HepG2 (cell line): Measurements from ENCODE around the gene TLE2. TPM values are rescaled to one million over a fixed set of nuclear protein-coding genes. Genes with fewer than 3 reads are reported as not detected.

ENCODE experiments used
- AGO1 ChIP-seq: fragments of 200-400 bp; formaldehyde crosslinking; IDR thresholded peaks from 2 replicates; pipeline ENCODE4 v1.6.1; 2017; ENCODE audit warnings: mild to moderate bottlenecking, low read depth, low read length, moderate library complexity; ENCODE audit not compliant: poor library complexity, severe bottlenecking
- FOXP1 ChIP-seq, 2 experiments: fragments of 450-650 bp in 1 of 2; IDR thresholded peaks; 2 replicates each; pipeline ENCODE4 v1.6.1; 2017 to 2018; ENCODE audit warnings: antibody characterized with exemption in 1 of 2
- GATAD2A ChIP-seq: IDR thresholded peaks from 2 replicates; pipeline ENCODE4 v1.6.1; 2016
- HMG20A ChIP-seq: IDR thresholded peaks from 2 replicates; pipeline ENCODE4 v1.6.1; 2016; ENCODE audit warnings: borderline replicate concordance
- IRF2 ChIP-seq: IDR thresholded peaks from 2 replicates; pipeline ENCODE4 v1.6.1; 2018; ENCODE audit warnings: missing genetic modification reagents, missing compliant biosample characterization
- KAT8 ChIP-seq: IDR thresholded peaks from 2 replicates; pipeline ENCODE4 v1.6.1; 2016; ENCODE audit warnings: missing genetic modification reagents, missing compliant biosample characterization
- KMT2A ChIP-seq: sonication (generic); formaldehyde crosslinking; IDR thresholded peaks from 2 replicates; pipeline ENCODE4 v1.4.0; 2020; ENCODE audit warnings: missing genetic modification reagents
- NCOA2 ChIP-seq: sonication (generic); formaldehyde crosslinking; IDR thresholded peaks from 2 replicates; pipeline ENCODE4 v1.8.0; 2022; ENCODE audit warnings: inconsistent platforms
- POGZ ChIP-seq: sonication (generic); formaldehyde crosslinking; IDR thresholded peaks from 2 replicates; pipeline ENCODE4 v1.4.0; 2020; ENCODE audit warnings: mild to moderate bottlenecking, missing genetic modification reagents
- RCOR2 ChIP-seq: IDR thresholded peaks from 2 replicates; pipeline ENCODE4 v1.6.1; 2016; ENCODE audit warnings: missing biosample characterization, missing genetic modification reagents
- RFX5 ChIP-seq: IDR thresholded peaks from 2 replicates; pipeline ENCODE4 v1.6.1; 2011; ENCODE audit warnings: low read depth, low read length, improper control_type of control experiment
- SCMH1 ChIP-seq: sonication (generic); formaldehyde crosslinking; IDR thresholded peaks from 2 replicates; pipeline ENCODE4 v1.9.0; 2021; ENCODE audit warnings: missing genetic modification reagents, mild to moderate bottlenecking, borderline replicate concordance
- XBP1 ChIP-seq: sonication (generic); formaldehyde crosslinking; IDR thresholded peaks from 2 replicates; pipeline ENCODE4 v1.5.0; 2020; ENCODE audit warnings: missing genetic modification reagents
- ZBTB14 ChIP-seq: sonication (generic); formaldehyde crosslinking; IDR thresholded peaks from 2 replicates; pipeline ENCODE4 v1.4.0; 2020; ENCODE audit warnings: missing genetic modification reagents
- ZBTB38 ChIP-seq: sonication (generic); formaldehyde crosslinking; IDR thresholded peaks from 2 replicates; pipeline ENCODE4 v1.5.1; 2020; ENCODE audit warnings: mild to moderate bottlenecking, missing genetic modification reagents
- ZC3H4 ChIP-seq: sonication (generic); formaldehyde crosslinking; IDR thresholded peaks from 2 replicates; pipeline ENCODE4 v1.4.0; 2020; ENCODE audit warnings: missing genetic modification reagents, borderline replicate concordance
- ZFAT ChIP-seq: sonication (generic); formaldehyde crosslinking; conservative IDR thresholded peaks from 2 replicates; pipeline ENCODE4 v1.8.1; 2023; ENCODE audit warnings: missing genetic modification reagents, inconsistent platforms
- ZKSCAN5 ChIP-seq: sonication (generic); formaldehyde crosslinking; IDR thresholded peaks from 2 replicates; pipeline ENCODE4 v1.5.1; 2020; ENCODE audit warnings: mild to moderate bottlenecking, missing genetic modification reagents
- ZMAT3 ChIP-seq: sonication (generic); formaldehyde crosslinking; conservative IDR thresholded peaks from 2 replicates; pipeline ENCODE4 v1.7.0; 2021; ENCODE audit warnings: missing genetic modification reagents
- ZMAT5 ChIP-seq: sonication (generic); formaldehyde crosslinking; IDR thresholded peaks from 2 replicates; pipeline ENCODE4 v1.5.0; 2020; ENCODE audit warnings: mild to moderate bottlenecking, low read depth, missing genetic modification reagents, borderline replicate concordance
- ZNF136 ChIP-seq: sonication (generic); formaldehyde crosslinking; IDR thresholded peaks from 2 replicates; pipeline ENCODE4 v1.8.1; 2022; ENCODE audit warnings: low read depth, mild to moderate bottlenecking, moderate library complexity, missing genetic modification reagents
- ZNF224 ChIP-seq: sonication (generic); formaldehyde crosslinking; IDR thresholded peaks from 2 replicates; pipeline ENCODE4 v1.5.0; 2020; ENCODE audit warnings: mild to moderate bottlenecking, missing genetic modification reagents
- ZNF232 ChIP-seq: sonication (generic); formaldehyde crosslinking; IDR thresholded peaks from 2 replicates; pipeline ENCODE4 v1.4.0; 2020; ENCODE audit warnings: missing genetic modification reagents, borderline replicate concordance
- ZNF44 ChIP-seq: sonication (generic); formaldehyde crosslinking; IDR thresholded peaks from 2 replicates; pipeline ENCODE4 v1.5.1; 2020; ENCODE audit warnings: mild to moderate bottlenecking, missing genetic modification reagents
- ZNF460 ChIP-seq: sonication (generic); formaldehyde crosslinking; IDR thresholded peaks from 2 replicates; pipeline ENCODE4 v1.5.1; 2020; ENCODE audit warnings: missing genetic modification reagents, mild to moderate bottlenecking, borderline replicate concordance
- ZNF605 ChIP-seq: sonication (generic); formaldehyde crosslinking; IDR thresholded peaks from 2 replicates; pipeline ENCODE4 v1.8.0; 2022; ENCODE audit warnings: mild to moderate bottlenecking, missing genetic modification reagents
- polyA plus RNA-seq, 8 experiments: library from polyadenylated mRNA; depleted of rRNA in 3 of 8; stranded (reverse) in 7 of 8; unstranded in 1 of 8; fragments of >200 nt; fragmentation: Illumina TruSeq in 4 of 8; extraction: Trizol in 4 of 8; gene quantifications; 2 replicates each; pipeline versions ENCODE4 v1.2.1 to v1.2.3, GENCODE V29; 2011 to 2016; ENCODE audit warnings: low read depth in 4 of 8, missing spikeins in 1 of 8, mixed read lengths in 1 of 8; ENCODE audit not compliant: insufficient read depth in 1 of 8
- total RNA-seq, 5 experiments: library from RNA; depleted of rRNA; stranded (reverse); fragments of >200 nt; fragmentation: Illumina TruSeq; extraction: Trizol; gene quantifications; 2 replicates each; pipeline ENCODE4 v1.2.3, GENCODE V29; 2016; ENCODE audit warnings: low read depth in 1 of 5
- TF ChIP-seq, protein P1 (sequence below): sonication (generic); formaldehyde crosslinking; IDR thresholded peaks from 2 replicates; pipeline ENCODE4 v1.8.1; 2022; ENCODE audit warnings: low read depth, mild to moderate bottlenecking, missing genetic modification reagents

The TLE2 gene
- total and polyA plus RNA-seq, 2 of the 13 experiments (the other 11 are each of a cell fraction or from before 2014, with no cell fraction given), result 0.07 to 0.81 TPM

GRCh38 chr19:2962018-2962670, 66.9 kb downstream of the TLE2 start (continued):
- no peak for TF ChIP-seq ZBTB14 (CRISPR knock-in tag)
- TF ChIP-seq ZNF605, result no peak
- TF ChIP-seq AGO1, result no peak
- TF ChIP-seq NCOA2 (CRISPR knock-in tag), result no peak
- TF ChIP-seq IRF2 (CRISPR knock-in tag), result no peak
- TF ChIP-seq XBP1 (CRISPR knock-in tag), result 0 out of 2 replicates have a peak, but pooled peaks have one; percentile 21
- TF ChIP-seq POGZ (CRISPR knock-in tag), result no peak
- no peak for TF ChIP-seq ZKSCAN5 (CRISPR knock-in tag)
- no peak for TF ChIP-seq ZMAT3 (CRISPR knock-in tag)
- peak; percentile 38; the same call in 1 of the 2 replicates for TF ChIP-seq GATAD2A (CRISPR knock-in tag)
- TF ChIP-seq ZNF136 (CRISPR knock-in tag), result no peak
- no peak for TF ChIP-seq RCOR2
- no peak for TF ChIP-seq ZNF232 (CRISPR knock-in tag)
- TF ChIP-seq FOXP1 (IDR thresholded peaks at IDR 0.05), result no peak
- no peak for TF ChIP-seq FOXP1 (CRISPR knock-in tag; IDR thresholded peaks at IDR 0.05)
- no peak for TF ChIP-seq ZC3H4 (CRISPR knock-in tag)
- no peak for TF ChIP-seq ZMAT5 (CRISPR knock-in tag)
- TF ChIP-seq ZNF460, result 0 out of 2 replicates have a peak, but pooled peaks have one; percentile 1
- TF ChIP-seq SCMH1 (CRISPR knock-in tag), result no peak
- TF ChIP-seq ZFAT, result no peak
- TF ChIP-seq RFX5, result peak; percentile 56; the same call in 1 of the 2 replicates
- TF ChIP-seq HMG20A (CRISPR knock-in tag), result no peak
- no peak for TF ChIP-seq KMT2A
- TF ChIP-seq ZNF224 (CRISPR knock-in tag), result no peak
- TF ChIP-seq KAT8 (CRISPR knock-in tag), result no peak
- TF ChIP-seq, protein P1, sequence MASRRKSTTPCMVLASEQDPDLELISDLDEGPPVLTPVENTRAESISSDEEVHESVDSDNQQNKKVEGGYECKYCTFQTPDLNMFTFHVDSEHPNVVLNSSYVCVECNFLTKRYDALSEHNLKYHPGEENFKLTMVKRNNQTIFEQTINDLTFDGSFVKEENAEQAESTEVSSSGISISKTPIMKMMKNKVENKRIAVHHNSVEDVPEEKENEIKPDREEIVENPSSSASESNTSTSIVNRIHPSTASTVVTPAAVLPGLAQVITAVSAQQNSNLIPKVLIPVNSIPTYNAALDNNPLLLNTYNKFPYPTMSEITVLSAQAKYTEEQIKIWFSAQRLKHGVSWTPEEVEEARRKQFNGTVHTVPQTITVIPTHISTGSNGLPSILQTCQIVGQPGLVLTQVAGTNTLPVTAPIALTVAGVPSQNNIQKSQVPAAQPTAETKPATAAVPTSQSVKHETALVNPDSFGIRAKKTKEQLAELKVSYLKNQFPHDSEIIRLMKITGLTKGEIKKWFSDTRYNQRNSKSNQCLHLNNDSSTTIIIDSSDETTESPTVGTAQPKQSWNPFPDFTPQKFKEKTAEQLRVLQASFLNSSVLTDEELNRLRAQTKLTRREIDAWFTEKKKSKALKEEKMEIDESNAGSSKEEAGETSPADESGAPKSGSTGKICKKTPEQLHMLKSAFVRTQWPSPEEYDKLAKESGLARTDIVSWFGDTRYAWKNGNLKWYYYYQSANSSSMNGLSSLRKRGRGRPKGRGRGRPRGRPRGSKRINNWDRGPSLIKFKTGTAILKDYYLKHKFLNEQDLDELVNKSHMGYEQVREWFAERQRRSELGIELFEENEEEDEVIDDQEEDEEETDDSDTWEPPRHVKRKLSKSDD (CRISPR knock-in tag), result peak; percentile 81
- no peak for TF ChIP-seq ZBTB38
- TF ChIP-seq ZNF44 (CRISPR knock-in tag), result no peak
- TF ChIP-seq, all 625 proteins: peak for 50
